Gastroesophageal sphincter (tissue), 3 donors: Measurements from ENCODE around the gene SLC12A1.

ENCODE experiments used
- CTCF ChIP-seq, 4 experiments: fragments of 200-600 bp in 2 of 4; fragments of 450-650 bp in 2 of 4; sonication (generic) in 1 of 4; IDR thresholded peaks; one replicate each; pipeline ENCODE4 v1.5.1; 2017 to 2019; ENCODE audit warnings: antibody characterized with exemption in 4 of 4, mild to moderate bottlenecking in 2 of 4, moderate library complexity in 2 of 4
- EP300 ChIP-seq: sonication (generic); formaldehyde crosslinking; IDR thresholded peaks from one replicate; pipeline ENCODE4 v1.6.1; 2017; ENCODE audit warnings: antibody characterized with exemption, mild to moderate bottlenecking
- POLR2A ChIP-seq, 2 donors: fragments of 450-650 bp; IDR thresholded peaks; one replicate each; pipeline ENCODE4 v1.6.1; 2017; ENCODE audit warnings: antibody characterized with exemption in 2 of 2, mild to moderate bottlenecking in 2 of 2, moderate library complexity in 1 of 2
- POLR2AphosphoS5 ChIP-seq: sonication (generic); formaldehyde crosslinking; IDR thresholded peaks from one replicate; pipeline ENCODE4 v1.6.1; 2017; ENCODE audit warnings: antibody characterized with exemption

- TF ChIP-seq POLR2A (IDR thresholded peaks at IDR 0.05) = no peak
- TF ChIP-seq CTCF (IDR thresholded peaks at IDR 0.05) = no peak
- TF ChIP-seq POLR2AphosphoS5 = no peak
- no peak for TF ChIP-seq EP300
Observed at GRCh38 chr15:48304398-48304797, 98.3 kb downstream of the SLC12A1 start.
